Measurements from ENCODE around the gene ADSS1. TPM values are rescaled to one million over a fixed set of nuclear protein-coding genes. Genes with fewer than 3 reads are reported as not detected.

The ADSS1 gene
- total and polyA plus RNA-seq, 4 donors = 5.3 to 9.3 (median 7.1) TPM

DNA sequence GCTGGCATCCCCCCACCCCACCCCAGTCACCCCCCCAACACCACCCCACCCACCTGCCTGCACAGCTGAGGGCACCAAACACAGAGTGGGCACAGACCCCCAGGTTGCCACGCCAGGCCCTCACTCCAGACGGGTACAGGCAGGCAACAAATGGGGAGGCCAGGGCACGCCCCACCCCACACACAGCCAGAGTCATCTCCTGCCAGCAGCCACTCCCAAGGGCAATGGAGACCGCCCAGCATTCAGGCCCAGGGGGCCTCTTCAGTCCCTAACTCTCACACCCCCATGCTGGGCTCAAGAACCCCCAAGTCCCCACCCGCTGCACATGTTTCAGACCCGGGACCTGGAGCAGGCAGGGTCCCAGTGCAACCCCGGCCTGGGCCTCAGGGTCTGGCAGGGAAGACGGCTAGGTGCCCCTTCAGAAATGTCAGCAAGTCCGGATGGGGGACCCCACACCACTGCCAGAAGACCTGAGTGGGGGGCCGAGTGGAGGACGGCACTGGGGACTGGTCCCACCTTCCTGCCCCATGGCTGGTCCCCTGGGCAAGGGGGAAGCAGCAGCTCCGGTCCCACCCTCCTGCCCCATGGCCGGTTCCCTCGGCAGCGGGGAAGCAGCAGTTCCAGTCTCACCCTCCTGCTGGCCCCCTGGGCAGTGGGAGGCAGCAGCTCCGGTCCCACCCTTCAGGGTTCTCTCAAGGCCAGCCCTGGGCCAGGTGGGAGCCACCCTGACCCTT is 59.6 kb downstream of the ADSS1 start:
- Histone ChIP-seq H3K9me3 (ENCODE audit: control insufficient read depth in 4 of 4, insufficient read depth in 3 of 4, low read length in 3 of 4) (no peaks in the 10 kb centered on the region), H3K4me3 (no peak overlapping the region), H3K9ac (ENCODE audit: insufficient read depth in 1 of 2, low read length in 2 of 2) (no peak overlapping the region), H3K27ac (ENCODE audit: low read depth in 1 of 2, low read length in 1 of 2) (no peak overlapping the region), H3K36me3 (ENCODE audit: control insufficient read depth in 4 of 4, insufficient read depth in 4 of 4, low read length in 4 of 4) (peaks cover 0 to 55% (median 1%) of the 10 kb centered on the region in 4 donors), H3K27me3 (ENCODE audit: control insufficient read depth in 3 of 3, insufficient read depth in 3 of 3, low read length in 2 of 3) (no peaks in the 10 kb centered on the region), H3K4me1 (ENCODE audit: control insufficient read depth in 5 of 5, insufficient read depth in 5 of 5, low read length in 5 of 5) (peaks cover 0 to 33% (median 26%) of the 10 kb centered on the region in 5 donors)
- no peak for ATAC-seq (ENCODE audit: insufficient read depth, low FRiP score)
- TF ChIP-seq, protein P1, sequence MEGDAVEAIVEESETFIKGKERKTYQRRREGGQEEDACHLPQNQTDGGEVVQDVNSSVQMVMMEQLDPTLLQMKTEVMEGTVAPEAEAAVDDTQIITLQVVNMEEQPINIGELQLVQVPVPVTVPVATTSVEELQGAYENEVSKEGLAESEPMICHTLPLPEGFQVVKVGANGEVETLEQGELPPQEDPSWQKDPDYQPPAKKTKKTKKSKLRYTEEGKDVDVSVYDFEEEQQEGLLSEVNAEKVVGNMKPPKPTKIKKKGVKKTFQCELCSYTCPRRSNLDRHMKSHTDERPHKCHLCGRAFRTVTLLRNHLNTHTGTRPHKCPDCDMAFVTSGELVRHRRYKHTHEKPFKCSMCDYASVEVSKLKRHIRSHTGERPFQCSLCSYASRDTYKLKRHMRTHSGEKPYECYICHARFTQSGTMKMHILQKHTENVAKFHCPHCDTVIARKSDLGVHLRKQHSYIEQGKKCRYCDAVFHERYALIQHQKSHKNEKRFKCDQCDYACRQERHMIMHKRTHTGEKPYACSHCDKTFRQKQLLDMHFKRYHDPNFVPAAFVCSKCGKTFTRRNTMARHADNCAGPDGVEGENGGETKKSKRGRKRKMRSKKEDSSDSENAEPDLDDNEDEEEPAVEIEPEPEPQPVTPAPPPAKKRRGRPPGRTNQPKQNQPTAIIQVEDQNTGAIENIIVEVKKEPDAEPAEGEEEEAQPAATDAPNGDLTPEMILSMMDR (IDR thresholded peaks at IDR 0.05; ENCODE audit: control extremely low read depth, extremely low read depth) = no peak
- no peak for DNase-seq
- WGBS, 2 donors = 93 to 95% methylated on average over 16 of the region's 16 CpGs

DNA sequence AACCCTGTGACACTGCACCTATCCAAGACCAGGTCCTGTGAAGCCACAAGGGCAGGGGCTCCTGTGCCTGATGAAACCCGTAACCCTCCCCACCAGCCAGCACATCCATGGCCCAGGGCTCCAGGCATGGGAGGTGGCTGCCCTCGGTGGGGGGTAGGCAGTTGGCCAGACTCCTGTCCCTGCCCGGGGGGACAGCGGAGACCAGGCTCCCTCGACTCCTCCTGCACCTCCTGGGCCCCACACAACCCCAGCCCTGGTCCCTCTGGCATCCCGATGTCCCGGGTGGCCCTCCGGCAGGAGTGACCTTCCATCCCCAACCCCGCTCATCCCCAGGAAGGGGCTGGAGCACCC is 60.2 kb downstream of the ADSS1 start:
- H3K4me3 ChIP-seq = no peak overlapping the region
- H3K27ac ChIP-seq (ENCODE audit: low read depth in 1 of 2, low read length in 1 of 2) = no peak overlapping the region
- DNase-seq (no peak), ATAC-seq (ENCODE audit: insufficient read depth, low FRiP score) (no peak)
- peaks cover 0 to 33% (median 26%) of the 10 kb centered on the region in 5 donors for H3K4me1 ChIP-seq (ENCODE audit: control insufficient read depth in 5 of 5, insufficient read depth in 5 of 5, low read length in 5 of 5)
- no peaks in the 10 kb centered on the region for H3K27me3 ChIP-seq (ENCODE audit: control insufficient read depth in 3 of 3, insufficient read depth in 3 of 3, low read length in 2 of 3)
- H3K9me3 ChIP-seq (ENCODE audit: control insufficient read depth in 4 of 4, insufficient read depth in 3 of 4, low read length in 3 of 4) = no peaks in the 10 kb centered on the region
- peaks cover 0 to 55% (median 1%) of the 10 kb centered on the region in 4 donors for H3K36me3 ChIP-seq (ENCODE audit: control insufficient read depth in 4 of 4, insufficient read depth in 4 of 4, low read length in 4 of 4)
- no peak overlapping the region for H3K9ac ChIP-seq (ENCODE audit: insufficient read depth in 1 of 2, low read length in 2 of 2)
- 85 to 88% methylated on average over 9 of the region's 9 CpGs for WGBS, 2 donors
- TF ChIP-seq, protein P1 (IDR thresholded peaks at IDR 0.05; ENCODE audit: control extremely low read depth, extremely low read depth) = no peak

DNA sequence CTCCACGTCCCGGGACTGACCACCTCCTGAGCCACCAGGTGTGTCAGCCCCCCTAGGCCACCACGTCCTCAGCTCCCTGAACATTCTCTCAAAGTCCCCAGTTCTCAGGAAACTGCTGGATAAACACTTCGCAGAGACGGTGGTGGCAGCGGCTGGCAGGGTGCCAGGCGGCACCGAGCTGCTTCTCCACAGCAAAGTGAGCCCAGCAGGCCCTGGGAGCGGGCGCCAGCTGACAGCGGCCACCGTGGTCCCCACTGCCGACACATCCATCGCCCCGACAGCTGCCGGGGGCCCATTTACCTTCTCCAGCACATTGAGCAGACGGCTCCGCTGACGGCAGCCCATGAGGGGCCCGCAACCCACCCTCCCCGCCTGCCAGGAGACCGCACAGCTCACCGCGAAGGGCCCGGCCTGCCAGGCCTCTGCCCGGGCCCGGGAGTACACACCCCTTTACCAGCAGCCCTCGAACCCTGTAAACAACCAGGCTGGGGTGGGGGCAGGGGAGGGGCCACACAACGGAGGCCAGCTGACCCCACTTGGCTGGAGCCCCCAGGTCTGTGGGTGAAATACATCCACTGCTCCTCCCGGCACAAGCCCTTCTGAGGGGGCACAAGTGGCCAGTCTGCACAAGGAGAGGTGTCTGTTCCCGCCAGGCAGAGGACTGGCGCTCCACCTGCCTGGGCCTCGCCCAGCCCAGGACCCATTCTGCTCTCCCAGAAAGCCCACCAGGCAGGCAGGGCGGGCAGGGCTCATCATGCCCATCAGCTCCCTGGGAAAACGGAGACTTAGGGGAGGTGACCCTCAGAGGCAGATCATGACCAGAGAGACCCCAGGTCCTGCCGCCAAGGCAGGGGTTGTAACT is 61.0 kb downstream of the ADSS1 start:
- H3K9me3 ChIP-seq (ENCODE audit: control insufficient read depth in 4 of 4, insufficient read depth in 3 of 4, low read length in 3 of 4) = no peaks in the 10 kb centered on the region
- peaks cover 0 to 53% (median 1%) of the 10 kb centered on the region in 4 donors for H3K36me3 ChIP-seq (ENCODE audit: control insufficient read depth in 4 of 4, insufficient read depth in 4 of 4, low read length in 4 of 4)
- DNase-seq (peak; percentile 52 to 83 (median 73)), ATAC-seq (ENCODE audit: insufficient read depth, low FRiP score) (no peak)
- no peak overlapping the region for H3K9ac ChIP-seq (ENCODE audit: insufficient read depth in 1 of 2, low read length in 2 of 2)
- 52 to 67% methylated on average over 36 of the region's 36 CpGs for WGBS, 2 donors
- TF ChIP-seq, protein P1 (IDR thresholded peaks at IDR 0.05; ENCODE audit: control extremely low read depth, extremely low read depth) = no peak
- H3K27ac ChIP-seq (ENCODE audit: low read depth in 1 of 2, low read length in 1 of 2) = peak overlapping the region in 1 of 2 donors; percentile 34
- no peaks in the 10 kb centered on the region for H3K27me3 ChIP-seq (ENCODE audit: control insufficient read depth in 3 of 3, insufficient read depth in 3 of 3, low read length in 2 of 3)
- no peak overlapping the region for H3K4me3 ChIP-seq
- peaks cover 0 to 33% (median 26%) of the 10 kb centered on the region in 5 donors for H3K4me1 ChIP-seq (ENCODE audit: control insufficient read depth in 5 of 5, insufficient read depth in 5 of 5, low read length in 5 of 5)

Data from lung (tissue), 12 donors.